GM18873 (cell line): Measurements from ENCODE around the gene CEACAM19.
"Not testable (repeated sequence)": the region's sequence is repeated elsewhere in the genome, so short reads cannot be mapped to it uniquely, and the experiment has no call there.

Experiments
- ATAC-seq: cut with Tn5 transposase; IDR thresholded peaks from one replicate; pipeline ENCODE4 v1.9.1; 2021; ENCODE audit warnings: mild to moderate bottlenecking, moderate library complexity, moderate number of reproducible peaks; ENCODE audit not compliant: unreplicated experiment, low FRiP score

CEACAM19 gene

DNA sequence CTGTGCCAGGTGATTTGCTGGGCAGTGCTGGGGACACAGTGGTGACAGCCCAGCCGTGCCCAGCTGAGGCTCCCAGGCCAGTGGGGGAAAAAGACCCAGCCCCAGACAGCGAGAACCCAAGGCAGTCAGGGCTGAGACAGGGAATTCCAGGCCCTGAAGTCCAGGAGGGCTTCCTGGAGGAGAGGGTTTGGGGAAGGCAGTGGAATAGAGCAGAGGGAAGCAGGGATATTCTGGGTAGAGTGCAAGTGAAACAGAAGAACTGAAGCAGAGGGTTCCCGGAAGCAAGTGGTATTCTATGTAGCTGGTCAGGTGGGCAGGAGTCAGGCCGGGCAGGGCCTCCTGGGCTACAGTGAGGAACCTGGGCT, 26.4 kb downstream of the CEACAM19 start:
- no peak for ATAC-seq

DNA sequence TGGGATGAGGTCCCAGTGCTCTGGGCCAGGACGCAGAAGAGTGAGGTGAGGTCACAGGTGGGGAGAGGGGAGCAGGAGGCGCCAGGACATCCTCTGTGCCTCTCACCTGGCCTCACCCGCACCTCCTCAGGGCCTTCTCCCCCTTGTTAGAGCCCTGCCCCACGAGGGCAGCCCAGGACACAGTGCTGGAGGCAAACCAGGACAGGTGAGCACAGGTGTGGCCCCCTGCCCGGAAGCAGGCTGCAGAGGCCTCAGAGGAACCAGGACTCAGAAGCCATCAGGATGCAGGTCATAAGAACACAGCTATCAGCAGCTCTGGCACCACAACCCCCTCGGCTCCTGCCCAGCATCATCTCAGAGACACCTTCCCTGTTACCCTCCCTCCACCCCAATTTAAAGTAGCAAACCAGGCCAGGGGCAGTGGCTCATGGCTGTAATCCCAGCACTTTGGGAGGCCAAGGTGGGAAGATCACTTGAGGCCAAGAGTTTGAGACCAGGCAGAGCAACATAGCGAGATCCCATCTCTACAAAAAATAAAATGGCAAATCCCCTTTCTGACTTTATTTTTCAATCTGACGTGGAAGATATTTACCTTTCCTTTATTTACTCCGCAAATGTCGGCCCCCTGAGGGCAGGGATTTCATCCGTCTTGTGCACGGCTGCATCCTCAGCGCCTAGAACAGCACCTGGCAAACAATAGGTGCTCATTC, 27.4 kb downstream of the CEACAM19 start, which contains the start of gene CEACAM16:
Gene CEACAM16 (plus strand): TSS at position 660 of the 710 bp plus-strand sequence. CDS start 2,306 bp downstream, outside the sequence.
- ATAC-seq = no peak

DNA sequence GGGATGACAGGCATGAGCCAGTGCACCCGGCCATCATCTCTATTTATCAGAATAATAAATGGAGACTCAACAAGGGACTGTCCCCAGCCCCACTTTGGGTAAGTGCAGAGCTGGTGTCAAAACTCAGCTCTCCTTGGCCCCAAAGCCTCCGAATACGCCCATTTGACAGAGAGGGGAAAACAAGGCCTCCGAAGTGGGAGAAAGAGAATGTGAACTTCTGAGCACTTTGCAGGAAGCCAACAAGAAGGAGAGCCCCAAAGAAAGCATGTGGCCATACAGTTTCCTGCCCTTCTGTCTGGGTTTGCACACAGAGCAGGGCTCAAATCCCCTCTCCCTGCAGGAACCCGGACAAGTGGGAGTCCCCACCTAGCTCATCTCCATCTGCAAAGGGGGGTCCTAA, 29.3 kb downstream of the CEACAM19 start:
- ATAC-seq = no peak

DNA sequence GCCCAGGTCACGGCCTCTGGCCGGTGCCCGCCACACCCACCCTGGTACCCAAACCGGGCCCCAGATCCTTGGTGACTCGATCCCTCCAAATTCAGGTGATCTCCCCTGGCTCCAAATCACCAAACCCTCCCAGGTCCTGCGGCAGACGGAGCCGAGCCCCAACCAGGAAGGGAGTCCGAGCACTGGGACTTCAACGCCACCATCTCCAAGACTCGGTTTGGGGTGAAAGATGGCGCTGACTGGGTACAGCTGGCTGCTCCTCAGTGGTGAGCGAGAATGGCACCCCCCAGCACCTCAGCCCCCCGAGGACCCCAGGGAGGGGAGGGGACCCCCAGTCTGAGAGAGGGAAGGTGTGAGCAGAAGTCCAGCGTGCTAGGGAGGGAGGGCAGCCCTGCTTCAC, 29.9 kb downstream of the CEACAM19 start:
- ATAC-seq = no peak

DNA sequence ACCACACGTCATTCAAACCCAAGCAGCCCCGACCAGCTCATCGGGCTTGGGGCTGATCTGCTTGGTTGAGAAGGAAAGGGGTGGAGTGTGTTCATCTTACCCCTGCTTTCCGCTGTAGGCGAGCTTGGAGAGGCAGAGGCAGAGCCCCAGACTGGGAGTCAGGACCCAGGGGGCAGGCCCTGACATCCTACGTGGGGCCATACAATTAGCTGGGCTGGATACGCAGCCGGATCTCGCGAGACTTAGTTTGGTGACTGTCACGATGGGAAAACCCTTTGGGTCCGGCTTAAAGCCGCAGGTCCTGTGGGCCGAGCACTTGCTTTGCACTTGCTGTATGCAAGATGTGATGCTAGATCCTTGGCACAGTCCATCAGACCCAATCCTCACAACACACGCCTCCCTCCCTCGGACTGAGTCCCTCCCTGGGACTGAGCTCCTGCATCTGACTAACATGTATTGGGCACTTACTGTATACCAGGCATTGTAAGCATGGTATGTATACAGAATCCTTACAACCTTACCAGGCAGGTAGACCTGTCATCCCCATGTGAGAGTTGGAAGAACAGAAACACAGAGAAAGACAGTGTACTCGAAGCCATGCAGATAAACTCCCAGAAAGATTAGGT, 31.4 kb downstream of the CEACAM19 start:
- no peak for ATAC-seq

DNA sequence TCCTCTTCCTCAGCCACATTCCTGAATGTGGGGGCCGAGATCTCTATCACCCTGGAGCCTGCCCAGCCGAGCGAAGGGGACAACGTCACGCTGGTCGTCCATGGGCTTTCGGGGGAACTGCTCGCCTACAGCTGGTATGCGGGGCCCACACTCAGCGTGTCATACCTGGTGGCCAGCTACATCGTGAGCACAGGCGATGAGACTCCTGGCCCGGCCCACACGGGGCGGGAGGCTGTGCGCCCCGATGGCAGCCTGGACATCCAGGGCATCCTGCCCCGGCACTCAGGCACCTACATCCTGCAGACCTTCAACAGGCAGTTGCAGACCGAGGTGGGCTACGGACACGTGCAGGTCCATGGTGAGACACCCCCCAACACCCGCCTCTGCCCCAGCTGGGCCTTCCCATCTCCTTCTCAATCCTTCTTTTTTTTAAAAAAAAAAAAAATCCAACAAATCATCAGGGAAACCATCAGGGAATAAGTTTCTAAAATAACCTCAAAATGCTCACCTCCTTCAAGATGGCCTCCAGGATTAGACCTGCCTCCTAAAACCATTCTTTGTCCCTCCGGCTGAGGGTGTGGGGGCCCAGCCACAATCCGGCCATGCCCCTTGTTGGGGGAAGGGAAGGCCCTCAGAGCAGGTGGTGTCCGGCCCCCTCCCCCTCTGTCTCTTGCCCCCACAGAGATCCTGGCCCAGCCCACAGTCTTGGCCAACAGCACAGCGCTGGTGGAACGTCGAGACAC, 32.2 kb downstream of the CEACAM19 start:
- ATAC-seq = no peak

DNA sequence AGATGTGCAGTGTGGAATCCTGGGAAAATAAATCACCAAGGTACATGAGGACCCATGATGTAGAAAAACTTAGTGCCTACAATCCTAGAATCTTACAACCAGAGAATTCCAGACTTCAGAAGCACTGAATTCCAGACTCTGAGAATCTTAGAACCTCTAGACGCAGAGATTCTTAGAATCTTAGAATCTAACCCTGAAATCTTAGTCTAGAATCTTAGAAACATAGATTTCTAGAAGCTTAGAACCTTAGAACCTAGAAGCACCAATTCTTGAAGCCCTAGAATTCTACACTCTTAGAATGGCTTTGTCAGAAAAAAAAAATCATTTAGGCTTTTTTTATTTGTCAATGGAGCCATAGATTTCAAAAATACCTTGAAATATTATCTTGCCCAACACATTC, 33.7 kb downstream of the CEACAM19 start:
- ATAC-seq = no peak

DNA sequence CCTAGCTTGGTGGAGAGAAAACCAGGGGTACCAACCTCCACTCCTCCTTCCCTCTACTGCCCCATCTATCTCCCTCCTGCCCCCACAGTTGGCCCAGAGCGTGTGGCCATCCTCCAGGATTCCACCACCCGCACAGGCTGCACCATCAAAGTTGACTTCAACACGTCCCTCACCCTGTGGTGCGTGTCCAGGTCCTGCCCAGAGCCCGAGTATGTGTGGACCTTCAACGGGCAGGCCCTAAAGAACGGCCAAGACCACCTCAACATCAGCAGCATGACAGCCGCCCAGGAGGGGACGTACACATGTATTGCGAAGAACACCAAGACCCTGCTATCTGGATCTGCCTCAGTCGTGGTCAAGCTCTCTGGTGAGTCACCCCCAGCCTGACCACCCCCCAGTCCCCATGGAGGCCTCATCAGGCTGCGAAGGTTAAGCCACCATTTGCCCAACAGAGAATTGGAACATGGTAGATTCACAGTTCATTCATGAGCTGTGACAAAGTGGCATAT, 34.3 kb downstream of the CEACAM19 start:
- ATAC-seq = no peak

DNA sequence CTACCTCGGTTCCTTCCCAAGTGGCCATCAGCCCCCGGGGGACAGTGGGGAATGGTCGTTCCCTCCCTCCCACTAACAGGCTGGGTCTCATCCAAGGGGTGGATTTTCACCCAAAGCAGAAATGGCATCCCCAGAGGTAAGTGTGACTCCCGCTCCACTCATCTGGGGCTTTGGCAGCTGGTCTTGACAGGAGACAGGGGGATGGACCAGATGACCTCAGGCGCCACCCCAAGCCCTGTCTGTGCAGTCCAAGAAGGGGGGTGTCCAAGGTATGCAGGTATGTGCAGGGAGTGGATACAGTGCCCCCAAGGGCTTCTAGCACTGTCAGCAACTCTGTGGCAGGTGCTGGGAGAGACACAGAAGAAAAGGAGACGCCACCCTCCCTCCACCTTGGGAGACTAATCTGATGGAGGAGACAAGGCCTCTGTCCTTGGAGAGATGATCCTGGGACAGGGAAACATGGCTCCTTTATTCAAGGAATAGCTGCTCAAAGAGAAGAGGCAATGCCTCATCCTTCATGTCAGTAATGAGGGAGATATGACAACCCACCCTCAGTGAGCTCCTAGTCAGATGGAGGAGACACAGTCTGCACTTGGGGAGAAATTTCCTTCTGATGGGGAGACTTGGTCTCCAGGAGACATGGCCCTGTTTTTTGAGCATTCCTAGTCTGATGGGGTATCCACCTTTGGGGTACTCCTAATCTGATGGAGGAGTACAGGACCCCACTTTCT, 35.4 kb downstream of the CEACAM19 start:
- ATAC-seq = no peak

DNA sequence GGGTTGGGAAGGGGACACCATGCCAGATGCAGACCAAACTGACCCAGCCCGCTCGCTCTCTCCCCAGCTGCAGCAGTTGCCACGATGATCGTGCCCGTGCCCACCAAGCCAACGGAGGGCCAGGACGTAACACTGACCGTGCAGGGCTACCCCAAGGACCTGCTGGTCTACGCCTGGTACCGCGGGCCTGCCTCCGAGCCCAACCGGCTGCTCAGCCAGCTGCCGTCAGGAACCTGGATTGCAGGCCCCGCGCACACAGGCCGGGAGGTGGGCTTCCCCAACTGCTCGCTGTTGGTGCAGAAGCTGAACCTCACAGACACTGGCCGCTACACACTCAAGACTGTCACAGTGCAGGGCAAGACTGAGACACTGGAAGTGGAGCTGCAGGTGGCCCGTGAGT, 36.5 kb downstream of the CEACAM19 start:
- ATAC-seq = no peak

DNA sequence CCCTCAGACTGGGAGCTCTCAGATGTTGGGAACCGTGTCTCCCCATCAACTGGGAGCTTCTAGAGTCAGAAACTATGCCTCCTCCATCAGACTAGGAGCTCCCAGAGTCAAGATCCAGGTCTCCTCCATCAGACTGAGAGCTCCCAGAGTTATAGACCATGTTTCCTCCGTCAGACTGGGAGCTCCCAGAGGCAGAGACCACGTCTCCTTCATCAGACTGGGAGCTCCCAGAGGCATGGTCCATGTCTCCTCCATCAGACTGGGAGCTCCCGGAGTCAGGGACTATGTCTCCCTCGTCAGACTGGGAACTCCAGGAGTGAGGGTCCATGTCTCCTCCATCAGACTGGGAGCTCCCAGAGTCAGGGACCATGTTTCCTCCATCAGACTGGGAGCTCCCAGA, 37.7 kb downstream of the CEACAM19 start:
- ATAC-seq = no peak

DNA sequence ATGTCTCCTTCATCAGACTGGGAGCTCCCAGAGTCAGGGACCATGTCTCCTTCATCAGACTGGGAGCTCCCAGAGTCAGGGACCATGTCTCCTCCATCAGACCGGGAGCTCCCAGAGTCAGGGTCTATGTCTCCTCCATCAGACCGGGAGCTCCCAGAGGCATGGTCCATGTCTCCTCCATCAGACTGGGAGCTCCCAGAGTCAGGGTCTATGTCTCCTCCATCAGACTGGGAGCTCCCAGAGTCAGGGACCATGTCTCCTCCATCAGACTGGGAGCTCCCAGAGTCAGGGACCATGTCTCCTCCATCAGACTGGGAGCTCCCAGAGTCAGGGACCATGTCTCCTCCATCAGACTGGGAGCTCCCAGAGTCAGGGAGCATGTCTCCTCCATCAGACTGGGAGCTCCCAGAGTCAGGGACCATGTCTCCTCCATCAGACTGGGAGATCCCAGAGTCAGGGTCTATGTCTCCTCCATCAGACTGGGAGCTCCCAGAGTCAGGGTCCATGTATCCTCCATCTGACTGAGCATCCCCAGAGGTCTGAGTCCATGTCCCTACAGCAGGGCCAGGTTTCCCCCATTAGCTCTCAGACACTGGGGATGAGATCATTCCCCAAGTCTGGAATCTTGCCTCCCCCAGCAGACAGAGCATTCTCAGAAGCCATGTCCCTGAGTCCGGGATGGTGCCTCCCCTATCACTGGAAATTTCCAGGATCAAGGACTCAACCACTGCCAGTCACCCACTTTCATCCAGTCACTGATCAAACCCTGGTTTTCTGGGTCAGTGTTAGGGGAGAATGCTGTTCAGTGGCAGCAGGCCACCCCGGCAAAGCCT, 38.4 kb downstream of the CEACAM19 start:
- not testable (repeated sequence) for ATAC-seq

DNA sequence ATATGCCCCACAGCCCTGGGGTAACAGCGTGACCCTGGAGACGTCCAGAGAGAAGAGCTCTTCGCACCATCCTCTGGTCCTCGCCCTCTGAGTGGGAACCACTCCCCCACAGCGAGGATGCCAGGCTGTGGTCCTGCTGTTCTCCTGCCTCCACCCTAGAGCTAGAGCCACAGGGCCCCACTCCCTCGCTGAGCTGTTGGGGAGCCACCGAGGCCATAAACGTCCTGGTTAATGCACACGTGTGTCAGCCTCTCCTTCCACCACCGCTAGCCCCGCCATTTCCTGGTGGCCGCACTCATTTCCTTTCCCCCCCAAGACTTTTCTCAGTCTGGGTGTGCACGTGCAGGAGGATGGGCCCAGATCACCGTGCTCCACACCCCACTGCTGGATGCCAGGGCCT, 39.2 kb downstream of the CEACAM19 start:
- ATAC-seq = no peak

DNA sequence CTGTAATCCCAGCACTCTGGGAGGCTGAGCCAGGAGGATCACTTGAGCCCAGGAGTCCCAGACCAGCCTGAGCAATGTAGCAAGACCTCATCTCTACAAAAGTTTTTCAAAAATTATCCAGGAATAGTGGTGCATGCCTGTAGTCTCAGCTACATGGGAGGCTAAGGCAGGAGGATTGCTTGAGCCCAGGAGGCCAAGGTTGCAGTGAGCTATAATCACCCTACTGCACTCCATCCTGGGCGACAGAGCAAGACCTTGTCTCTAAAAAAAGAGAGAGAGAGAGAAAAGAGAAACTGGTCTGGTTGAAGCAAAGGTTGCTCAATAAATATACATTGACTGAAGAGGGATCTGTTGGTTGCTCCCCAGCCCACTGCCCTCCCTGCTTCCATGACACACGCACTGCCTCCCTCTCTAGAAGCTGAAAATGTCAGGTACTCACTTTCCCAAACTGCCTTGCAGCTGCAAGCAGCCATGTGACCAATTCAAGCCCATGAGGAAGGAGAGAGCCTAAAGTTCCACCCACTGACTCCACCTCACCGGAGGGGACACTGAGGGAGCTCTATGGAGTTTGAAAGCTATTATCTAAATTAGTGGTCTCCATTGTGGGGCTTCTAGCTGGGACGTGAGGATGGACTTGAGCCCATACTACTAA, 41.7 kb downstream of the CEACAM19 start:
- ATAC-seq = no peak

DNA sequence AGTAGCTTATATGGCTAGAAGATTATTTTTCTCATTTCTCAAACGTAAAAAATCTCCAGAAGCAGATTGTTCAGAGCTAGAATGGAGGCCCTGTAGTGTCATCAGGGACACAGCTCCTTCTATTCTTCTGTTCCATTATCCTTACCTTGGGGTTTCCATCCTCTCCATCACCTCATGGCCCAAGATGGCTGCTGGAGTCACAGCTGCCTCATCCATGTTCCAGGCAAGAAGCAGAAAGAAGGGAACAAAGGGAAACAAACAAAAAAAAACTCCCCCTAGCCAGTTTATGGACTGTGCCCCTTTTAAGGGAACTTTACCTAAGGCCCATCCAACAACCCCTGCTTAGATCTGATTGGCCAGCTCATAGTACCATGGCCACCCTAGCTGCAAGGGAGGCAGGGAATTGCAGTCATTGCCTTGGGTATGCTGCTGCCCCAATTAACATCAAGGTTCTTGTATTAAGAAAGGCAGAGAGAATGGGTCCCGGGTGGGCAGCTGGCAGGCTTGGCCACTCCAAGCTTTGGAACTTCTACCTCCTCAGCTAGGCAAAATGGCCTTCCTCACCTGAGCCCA, 43.4 kb downstream of the CEACAM19 start:
- ATAC-seq = no peak

DNA sequence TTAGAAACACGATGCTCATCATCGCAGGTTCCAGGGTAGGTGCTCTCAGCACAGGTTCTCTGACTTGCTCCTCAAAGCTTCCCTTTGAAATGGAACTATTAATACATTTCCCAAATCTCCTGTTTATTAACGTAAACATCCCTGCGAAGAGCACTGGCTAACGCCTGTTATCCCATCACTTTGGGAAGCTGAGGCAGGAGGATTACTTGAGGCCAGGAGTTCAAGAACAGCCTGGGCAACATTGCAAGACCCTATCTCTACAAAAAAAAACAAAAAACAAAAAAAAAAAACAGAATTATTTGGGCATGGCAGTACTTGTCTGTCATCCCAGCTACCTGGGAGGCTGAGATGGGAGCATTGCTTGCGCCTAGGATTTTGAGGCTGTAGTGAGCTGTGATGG, 46.3 kb downstream of the CEACAM19 start:
- no peak for ATAC-seq

DNA sequence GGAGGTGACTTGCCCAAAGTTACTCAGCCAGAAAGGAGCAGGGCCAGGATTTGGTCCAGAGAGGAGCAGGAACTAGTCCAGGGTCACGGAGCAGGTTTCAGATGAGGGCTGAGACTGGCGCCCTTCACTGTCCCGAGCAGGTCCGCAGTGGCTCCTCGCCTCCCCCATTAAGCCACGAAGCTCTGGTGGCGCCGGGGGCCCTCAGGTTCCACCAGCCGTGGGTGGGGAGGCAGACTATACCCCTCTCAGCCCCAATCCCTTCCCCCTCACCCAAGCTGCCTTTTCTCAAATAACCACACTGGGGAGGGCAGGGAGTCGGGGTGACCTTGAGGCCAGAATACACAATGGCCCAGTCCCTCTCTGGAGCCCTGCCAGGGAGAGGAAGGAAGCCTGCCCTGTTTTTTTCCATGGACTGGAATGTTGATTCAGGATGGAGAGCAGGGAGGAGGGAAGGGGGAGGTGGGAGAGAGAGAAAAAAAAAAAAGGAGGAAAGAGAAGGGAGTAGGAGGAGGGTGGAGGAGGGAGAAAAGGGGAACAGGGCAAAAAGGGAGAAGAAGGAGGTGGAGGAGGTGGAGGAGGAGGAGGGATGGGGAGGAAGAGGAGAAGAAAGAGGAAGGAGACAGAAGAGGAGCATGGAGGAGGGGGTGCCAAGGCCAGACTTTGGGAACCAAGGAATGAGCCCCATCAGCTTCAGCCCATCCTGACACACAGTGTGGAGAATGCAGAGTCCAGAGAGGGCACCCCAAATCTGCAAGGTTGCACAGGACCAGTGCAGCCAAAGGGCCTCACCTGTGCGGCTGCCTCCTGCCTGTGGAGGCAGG, 47.4 kb downstream of the CEACAM19 start:
- no peak for ATAC-seq

DNA sequence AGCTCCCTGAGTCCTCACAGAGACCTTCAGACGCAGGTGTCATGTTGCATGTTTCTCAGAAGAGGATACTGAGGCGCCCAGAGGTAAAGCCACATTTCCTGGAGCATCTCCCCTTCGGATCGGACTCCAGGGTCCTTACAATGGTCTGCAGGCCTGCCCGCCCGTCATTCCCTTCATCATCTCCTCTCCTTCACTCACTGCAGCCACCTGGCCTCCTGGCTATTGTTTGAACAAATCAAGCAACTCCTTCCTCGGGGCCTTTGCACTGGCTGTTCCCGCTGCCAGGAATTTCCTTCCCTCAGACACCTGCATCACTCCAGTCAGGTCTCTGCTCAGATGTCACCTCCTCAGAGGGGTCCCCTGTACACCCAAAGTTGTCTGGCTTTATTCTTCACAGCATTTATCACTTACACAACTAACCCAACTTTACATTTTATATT, 48.0 kb downstream of the CEACAM19 start:
- ATAC-seq = no peak
